Activated B cell treated with CpG ODN at 0.5 μM for 24 hours (primary cell): ENCODE results near the gene MOB3A. TPM values are rescaled to one million over a fixed set of nuclear protein-coding genes. Genes with fewer than 3 reads are reported as not detected.
"Not testable (repeated sequence)": the region's sequence is repeated elsewhere in the genome, so short reads cannot be mapped to it uniquely, and the experiment has no call there.

Source experiments
- ATAC-seq: fragments of 200-7000 bp; cut with Tn5 transposase; one replicate; pipeline ENCODE4 v1.10.0; 2021; ENCODE audit warnings: low read depth, mild to moderate bottlenecking, moderate library complexity
- CTCF ChIA-PET: fragments of 350-600 bp; sonication (Branson Sonifier 250); formaldehyde crosslinking; loops from one replicate; lab custom pipeline; 2021; ENCODE audit warnings: antibody characterized with exemption; lab: Charles Lee
- POLR2A ChIA-PET: fragments of 350-600 bp; sonication (Branson Sonifier 250); formaldehyde crosslinking; loops from one replicate; lab custom pipeline; 2021; ENCODE audit warnings: antibody characterized with exemption; lab: Charles Lee
- DNase-seq: peaks from one replicate; pipeline ENCODE4 v3.0.0; 2022
- H3K27ac Mint-ChIP-seq: one replicate; pipeline ENCODE4 v1.8.0; 2020; ENCODE audit warnings: mixed read lengths
- H3K27me3 Mint-ChIP-seq: one replicate; pipeline ENCODE4 v1.8.0; 2021; ENCODE audit warnings: mixed read lengths
- H3K36me3 Mint-ChIP-seq: one replicate; pipeline ENCODE4 v1.8.0; 2021; ENCODE audit warnings: low read depth, mixed read lengths
- H3K4me1 Mint-ChIP-seq: one replicate; pipeline ENCODE4 v1.8.0; 2021; ENCODE audit warnings: mixed read lengths
- H3K4me3 Mint-ChIP-seq: one replicate; pipeline ENCODE4 v1.8.0; 2020; ENCODE audit warnings: mild to moderate bottlenecking, mixed read lengths
- H3K9me3 Mint-ChIP-seq: one replicate; pipeline ENCODE4 v1.8.0; 2020; ENCODE audit warnings: mixed read lengths
- CTCF ChIP-seq: fragments of 200-600 bp; IDR thresholded peaks from one replicate; pipeline ENCODE4 v1.8.0; 2022; ENCODE audit warnings: antibody characterized with exemption, mild to moderate bottlenecking
- intact Hi-C: fragments of 100-400 bp; cut with micrococcal nuclease; formaldehyde crosslinking; loops from one replicate; pipeline ENCODE4 v1.15.1; 2024
- total RNA-seq: library from RNA; stranded (reverse); gene quantifications from 2 replicates; pipeline ENCODE4 v1.2.3, GENCODE V29; 2022

Gene MOB3A
- total RNA-seq, 1 donor from 2014 or later, result 189 TPM

GRCh38 chr19:2132731-2133490, 36.8 kb upstream of the MOB3A start:
- POLR2A ChIA-PET, result no interaction called here
- H3K27ac Mint-ChIP-seq, result no peak overlapping the region

GRCh38 chr19:2132191-2132590, 36.1 kb upstream of the MOB3A start:
- CTCF ChIA-PET, result no interaction called here
- Mint-ChIP-seq H3K27ac (no peak overlapping the region), H3K4me1 (no peaks in the 10 kb centered on the region), H3K36me3 (peaks cover 56% of the 10 kb centered on the region), H3K4me3 (no peak overlapping the region), H3K9me3 (no peaks in the 10 kb centered on the region), H3K27me3 (no peaks in the 10 kb centered on the region)
- POLR2A ChIA-PET, result interaction anchor here (0.6 kb wide), 1 partner anchor 43 kb away, joined by 3 read pairs; no protein-coding TSS in a partner anchor
- intact Hi-C loops, result no loop called here
- DNase-seq (no peak), ATAC-seq (no peak)
- TF ChIP-seq CTCF, result no peak

More at GRCh38 chr19:2132731-2133490, 36.8 kb upstream of the MOB3A start:
- no peak for DNase-seq
- peaks cover 56% of the 10 kb centered on the region for H3K36me3 Mint-ChIP-seq
- intact Hi-C loops, result no loop called here
- H3K4me1 Mint-ChIP-seq, result no peaks in the 10 kb centered on the region
- TF ChIP-seq CTCF, result no peak
- CTCF ChIA-PET, result no interaction called here
- no peak for ATAC-seq
- no peaks in the 10 kb centered on the region for H3K27me3 Mint-ChIP-seq
- H3K4me3 Mint-ChIP-seq, result no peak overlapping the region
- H3K9me3 Mint-ChIP-seq, result no peaks in the 10 kb centered on the region

DNA sequence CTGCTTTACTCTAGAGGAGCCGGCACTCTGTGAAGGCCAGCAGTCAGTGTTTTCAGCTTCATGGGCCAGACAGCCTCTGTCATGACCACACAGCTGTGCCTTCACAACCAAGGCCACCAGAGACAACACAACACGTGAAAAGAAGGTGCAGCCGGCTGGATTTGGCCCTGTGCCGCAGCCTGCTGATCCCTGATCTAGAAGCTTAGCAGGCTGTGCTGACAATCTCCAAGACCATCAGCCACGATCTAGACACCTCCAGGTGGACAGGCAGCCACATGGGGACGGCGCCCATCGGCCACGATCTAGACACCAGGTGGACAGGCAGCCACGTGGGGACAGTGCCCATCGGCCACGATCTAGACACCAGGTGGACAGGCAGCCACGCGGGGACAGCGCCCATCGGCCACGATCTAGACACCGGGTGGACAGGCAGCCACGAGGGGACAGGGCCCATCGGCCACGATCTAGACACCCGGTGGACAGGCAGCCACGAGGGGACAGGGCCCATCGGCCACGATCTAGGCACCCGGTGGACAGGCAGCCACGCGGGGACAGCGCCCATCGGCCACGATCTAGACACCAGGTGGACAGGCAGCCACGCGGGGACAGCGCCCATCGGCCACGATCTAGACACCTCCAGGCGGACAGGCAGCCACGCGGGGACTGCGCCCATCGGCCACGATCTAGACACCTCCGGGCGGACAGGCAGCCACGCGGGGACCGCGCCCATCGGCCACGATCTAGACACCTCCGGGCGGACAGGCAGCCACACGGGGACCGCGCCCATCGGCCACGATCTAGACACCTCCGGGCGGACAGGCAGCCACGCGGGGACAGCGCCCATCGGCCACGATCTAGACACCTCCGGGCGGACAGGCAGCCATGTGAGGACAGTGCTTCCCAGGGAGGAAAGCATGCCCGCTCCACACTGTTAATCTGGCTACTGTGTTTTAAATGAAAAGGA, 35.2 kb upstream of the MOB3A start:
- intact Hi-C loops, CTCF ChIA-PET: not testable (repeated sequence)

GRCh38 chr19:2129892-2130770, 34.0 kb upstream of the MOB3A start:
- Mint-ChIP-seq H3K36me3 (peaks cover 57% of the 10 kb centered on the region), H3K27ac (no peak overlapping the region), H3K4me3 (no peak overlapping the region), H3K27me3 (no peaks in the 10 kb centered on the region), H3K4me1 (no peaks in the 10 kb centered on the region), H3K9me3 (no peaks in the 10 kb centered on the region)
- TF ChIP-seq CTCF, result no peak
- DNase-seq (no peak), ATAC-seq (no peak)
- POLR2A ChIA-PET, result interaction anchor here (0.5 to 1.2 kb wide), 2 partner anchors 36 to 59 kb away, joined by 3 to 4 read pairs; no protein-coding TSS in a partner anchor
- intact Hi-C loops, result no loop called here
- CTCF ChIA-PET, result no interaction called here

More for the DNA sequence above, 35.2 kb upstream of the MOB3A start:
- H3K36me3 Mint-ChIP-seq, result peaks cover 58% of the 10 kb centered on the region
- not testable (repeated sequence) for H3K4me3 Mint-ChIP-seq, H3K4me1 Mint-ChIP-seq, ATAC-seq, H3K9me3 Mint-ChIP-seq, H3K27me3 Mint-ChIP-seq, H3K27ac Mint-ChIP-seq, DNase-seq
- POLR2A ChIA-PET, result interaction anchor here (0.6 kb wide), 1 partner anchor 42 kb away, joined by 3 read pairs; no protein-coding TSS in a partner anchor

GRCh38 chr19:2129486-2129885, 33.4 kb upstream of the MOB3A start:
- TF ChIP-seq CTCF, result no peak

More at GRCh38 chr19:2129486-2129885, 33.4 kb upstream of the MOB3A start:
- intact Hi-C loops, result no loop called here
- Mint-ChIP-seq H3K27ac (no peak overlapping the region), H3K9me3 (no peaks in the 10 kb centered on the region), H3K27me3 (no peaks in the 10 kb centered on the region), H3K4me3 (no peak overlapping the region), H3K36me3 (peaks cover 62% of the 10 kb centered on the region), H3K4me1 (no peaks in the 10 kb centered on the region)
- DNase-seq, result no peak
- CTCF ChIA-PET, result no interaction called here
- POLR2A ChIA-PET, result interaction anchor here (0.5 to 1.2 kb wide), 2 partner anchors 35 to 59 kb away, joined by 3 to 4 read pairs; no protein-coding TSS in a partner anchor
- no peak for ATAC-seq
